Neural progenitor cell (in vitro differentiated cells): ENCODE results near the gene TIAM1.

Source experiments
- CTCF ChIP-seq: fragments of 200-600 bp; sonication (generic); IDR thresholded peaks from 2 replicates; pipeline ENCODE4 v1.5.1; 2017; ENCODE audit warnings: antibody characterized with exemption, mild to moderate bottlenecking
- EZH2 ChIP-seq: fragments of 200-600 bp; sonication (generic); IDR thresholded peaks from 2 replicates; pipeline ENCODE4 v1.6.1; 2017; ENCODE audit warnings: antibody characterized with exemption, mild to moderate bottlenecking, moderate library complexity
- EZH2phosphoT487 ChIP-seq: fragments of 200-600 bp; sonication (generic); IDR thresholded peaks from 2 replicates; pipeline ENCODE4 v1.6.1; 2017; ENCODE audit warnings: antibody characterized with exemption

GRCh38 chr21:31075848-31076247, 268.2 kb downstream of the TIAM1 start:
- no peak for TF ChIP-seq CTCF
- TF ChIP-seq EZH2phosphoT487: no peak
- no peak for TF ChIP-seq EZH2
